GM21717 (cell line): ENCODE results near the gene NPVF.

ENCODE experiments used
- ATAC-seq: cut with Tn5 transposase; IDR thresholded peaks from one replicate; pipeline ENCODE4 v1.9.1; 2021; ENCODE audit warnings: mild to moderate bottlenecking, moderate library complexity; ENCODE audit not compliant: unreplicated experiment

The NPVF gene

GRCh38 chr7:25235471-25235870, 7.2 kb upstream of the NPVF start:
- ATAC-seq, result no peak

DNA sequence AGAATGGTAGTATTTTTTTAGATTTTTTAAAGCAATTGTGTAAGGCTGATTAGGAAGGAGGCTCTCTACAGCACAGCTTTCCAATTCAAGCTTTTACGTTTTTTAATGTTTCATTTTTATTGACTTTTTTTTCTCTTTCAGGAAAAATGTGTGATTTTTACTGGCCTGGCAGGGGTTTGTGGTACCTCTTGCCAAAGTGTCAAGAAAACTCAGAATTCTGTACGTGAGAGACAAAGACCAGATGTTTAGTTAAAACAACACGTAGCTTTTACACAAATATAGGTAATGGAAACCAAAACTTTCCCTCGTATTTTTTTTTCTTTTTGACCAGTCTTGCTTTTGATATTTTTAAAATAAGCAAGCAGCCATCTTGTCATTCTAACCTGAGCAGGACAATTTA, 6.0 kb upstream of the NPVF start:
- ATAC-seq, result no peak

DNA sequence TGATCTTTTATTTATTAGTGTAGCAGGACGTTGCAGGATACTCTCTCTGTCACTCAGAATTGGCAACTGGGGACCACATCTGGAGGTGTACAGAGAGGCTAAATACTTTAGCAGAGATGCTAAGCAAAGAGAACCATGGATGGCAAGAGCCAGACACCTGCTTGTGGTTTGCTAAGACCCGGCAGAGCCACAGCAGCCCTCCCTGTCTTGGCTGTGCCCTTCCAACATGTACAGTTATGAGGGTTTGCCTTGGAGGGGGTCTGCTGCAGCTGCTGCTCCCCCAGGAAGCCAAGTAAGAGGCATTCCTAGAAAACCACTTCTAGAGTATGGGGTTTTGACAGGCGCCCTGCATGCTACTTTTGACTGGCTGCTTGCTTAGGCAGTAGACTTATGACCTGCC, 5.1 kb downstream of the NPVF start:
- ATAC-seq, result no peak

- no peak for ATAC-seq
Measured at GRCh38 chr7:25222666-25223065, 5.6 kb downstream of the NPVF start.

DNA sequence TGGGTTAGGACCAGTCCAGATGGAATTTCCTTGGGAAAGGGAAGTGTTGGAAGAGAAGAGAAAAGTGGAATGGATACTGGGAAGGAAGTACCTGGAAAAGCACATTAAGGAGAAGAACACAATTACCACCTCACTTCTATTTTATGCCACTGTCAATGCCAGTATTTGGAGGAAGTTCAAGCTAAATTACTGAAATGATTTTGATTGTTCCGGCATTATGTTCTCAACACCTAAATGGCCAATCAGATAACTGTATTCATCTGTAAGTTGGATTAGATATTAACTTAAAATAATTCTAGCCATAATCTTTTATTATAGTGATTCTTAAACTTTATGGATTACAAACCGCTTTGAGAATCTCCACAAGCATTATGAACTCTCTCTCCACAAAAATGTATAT, 7.3 kb downstream of the NPVF start:
- ATAC-seq, result no peak

- ATAC-seq, result no peak
Measured at GRCh38 chr7:25218191-25218590, 10.1 kb downstream of the NPVF start.

- no peak for ATAC-seq
Measured at GRCh38 chr7:25216837-25217236, 11.4 kb downstream of the NPVF start.

GRCh38 chr7:25215694-25216335, 12.5 kb downstream of the NPVF start:
- ATAC-seq, result no peak

- ATAC-seq, result no peak
Measured at GRCh38 chr7:25208525-25209221, 19.6 kb downstream of the NPVF start.

GRCh38 chr7:25207887-25208286, 20.4 kb downstream of the NPVF start:
- no peak for ATAC-seq

DNA sequence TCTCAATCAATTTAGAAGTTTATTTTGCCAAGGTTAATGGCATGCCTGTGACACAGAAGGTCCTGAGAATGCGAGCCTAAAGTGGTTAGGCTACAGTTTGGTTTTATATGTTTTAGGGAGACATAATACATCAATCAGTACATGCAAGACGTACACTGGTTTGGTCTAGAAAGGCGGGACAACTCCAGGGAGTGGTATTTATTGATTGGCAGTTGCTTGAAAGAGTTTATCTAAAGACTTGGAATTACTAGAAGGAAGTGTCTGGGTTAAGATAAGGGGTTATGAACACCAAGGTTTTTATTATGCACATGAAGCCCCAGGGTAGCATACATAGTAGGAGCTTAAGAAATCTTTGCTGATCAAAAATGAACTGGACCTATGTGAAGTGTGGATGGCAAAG, 21.5 kb downstream of the NPVF start:
- no peak for ATAC-seq

GRCh38 chr7:25196132-25196896, 32.0 kb downstream of the NPVF start:
- no peak for ATAC-seq

DNA sequence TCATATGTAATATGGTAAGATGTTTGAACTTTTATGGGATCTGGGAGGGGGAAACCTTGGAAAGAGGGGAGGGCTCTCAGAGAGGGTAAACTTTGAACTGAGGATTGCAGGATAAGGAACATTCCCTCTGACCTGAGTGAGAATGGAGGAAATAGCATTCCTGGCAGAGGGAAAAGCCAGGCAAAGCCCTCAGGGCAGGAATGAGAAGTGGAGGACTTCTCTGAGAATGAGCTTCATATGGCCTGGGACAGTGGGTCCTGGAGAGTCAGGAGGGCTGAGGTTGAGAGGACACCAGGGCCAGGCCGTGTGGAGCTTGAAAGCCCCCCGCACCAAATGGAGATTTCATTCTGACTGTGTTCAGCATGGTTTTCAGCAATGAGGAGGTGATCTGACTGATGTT, 34.2 kb downstream of the NPVF start:
- no peak for ATAC-seq

DNA sequence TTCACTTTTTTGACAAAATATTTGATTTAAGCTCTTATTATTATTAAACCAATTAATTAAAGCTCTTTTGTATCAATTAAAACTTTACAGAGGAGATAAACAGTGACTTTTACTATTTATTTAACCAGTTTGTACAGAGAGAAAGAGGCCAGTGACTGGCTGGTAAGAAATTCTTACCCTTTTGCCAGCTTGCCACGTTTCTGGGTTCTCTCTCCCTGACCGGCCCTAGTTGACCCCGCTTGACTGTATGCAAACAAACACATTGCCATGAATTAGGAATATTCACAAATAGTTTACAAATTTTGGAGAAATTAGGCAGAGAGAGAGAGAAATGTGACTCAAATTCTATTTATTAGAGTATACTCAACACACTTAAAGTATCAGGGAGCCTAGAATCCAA, 36.2 kb downstream of the NPVF start:
- ATAC-seq, result no peak

DNA sequence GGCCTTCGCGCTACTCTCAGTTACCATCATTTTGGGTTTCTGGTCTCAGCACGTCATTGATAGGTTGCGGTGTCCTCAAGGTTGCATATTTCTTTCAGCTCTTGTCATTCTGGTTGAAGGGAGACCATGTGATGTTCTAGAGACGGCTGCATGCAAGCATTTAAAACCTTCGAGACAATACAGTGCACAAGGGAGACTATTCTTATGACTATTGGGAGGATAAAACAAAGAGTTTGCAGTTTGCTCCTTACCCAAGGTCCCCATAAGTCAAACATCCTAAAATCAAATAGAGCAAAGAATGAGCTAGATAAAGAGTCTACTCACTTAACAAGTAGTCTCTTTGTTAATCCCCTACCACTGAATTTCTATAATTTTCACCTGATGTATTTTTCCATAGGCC, 39.1 kb downstream of the NPVF start:
- no peak for ATAC-seq

DNA sequence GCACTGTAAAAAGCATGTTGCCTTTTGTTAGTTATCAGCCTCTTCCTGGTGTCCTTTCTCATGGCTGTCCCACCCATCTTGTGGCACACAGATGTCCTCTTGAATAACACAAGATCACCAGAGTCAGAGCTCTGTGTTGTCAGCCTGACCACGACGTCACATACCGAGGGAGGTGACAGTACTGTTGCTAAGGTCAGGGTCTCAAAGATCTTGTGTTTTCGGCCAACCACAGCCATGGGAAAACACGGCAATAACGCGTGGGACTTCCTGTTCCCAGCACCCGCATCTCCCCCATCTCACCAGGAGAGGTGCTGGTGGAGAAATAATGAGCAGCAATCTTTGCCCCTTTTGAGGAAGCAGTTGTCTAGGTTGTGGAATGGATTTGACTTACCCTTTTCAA, 40.4 kb downstream of the NPVF start:
- no peak for ATAC-seq

GRCh38 chr7:25186436-25186835, 41.9 kb downstream of the NPVF start:
- no peak for ATAC-seq

DNA sequence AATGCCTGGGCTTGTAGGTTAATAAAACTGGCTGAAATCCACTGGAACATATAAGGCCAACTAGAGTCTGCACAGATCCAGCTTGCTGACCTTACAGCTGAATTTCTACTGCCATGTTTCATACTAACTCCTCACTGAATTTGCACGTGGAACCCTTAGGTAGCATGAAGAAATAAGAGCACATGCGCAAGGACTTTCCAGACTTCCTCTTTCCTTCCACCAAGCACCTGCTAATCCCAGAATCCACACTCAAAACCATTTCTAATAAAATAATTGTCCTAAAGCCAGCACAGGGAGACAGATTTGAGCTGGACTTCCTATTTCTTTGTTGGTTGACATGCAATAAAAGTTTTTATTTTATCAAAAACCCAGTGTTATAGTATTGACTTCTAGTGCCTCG, 46.8 kb downstream of the NPVF start:
- no peak for ATAC-seq

GRCh38 chr7:25180946-25181345, 47.3 kb downstream of the NPVF start:
- ATAC-seq, result no peak

GRCh38 chr7:25180592-25180923, 47.7 kb downstream of the NPVF start:
- peak; percentile 39 for ATAC-seq

GRCh38 chr7:25179771-25180591, 48.3 kb downstream of the NPVF start:
- ATAC-seq, result peak; percentile 98
